ENCODE results near the gene RNU1-3.
"Not testable (repeated sequence)": the region's sequence is repeated elsewhere in the genome, so short reads cannot be mapped to it uniquely, and the experiment has no call there.

GRCh38 chr1:16712984-16713383 is 46.2 kb upstream of the RNU1-3 start:
- TF ChIP-seq CTCF (IDR thresholded peaks at IDR 0.05; ENCODE audit: poor library complexity); EZH2 (IDR thresholded peaks at IDR 0.05; ENCODE audit: borderline replicate concordance); EZH2phosphoT487 (IDR thresholded peaks at IDR 0.05; ENCODE audit: low read depth, severe bottlenecking, unreplicated experiment): not testable (repeated sequence)
